Measurements from ENCODE around the gene HNRNPA2B1. TPM values are rescaled to one million over a fixed set of nuclear protein-coding genes. Genes with fewer than 3 reads are reported as not detected.

The HNRNPA2B1 gene
- 1,216 to 1,451 TPM (median 1,314 TPM) in 5 replicates for total RNA-seq (2022; extraction: Qiagen RNA extraction)

DNA sequence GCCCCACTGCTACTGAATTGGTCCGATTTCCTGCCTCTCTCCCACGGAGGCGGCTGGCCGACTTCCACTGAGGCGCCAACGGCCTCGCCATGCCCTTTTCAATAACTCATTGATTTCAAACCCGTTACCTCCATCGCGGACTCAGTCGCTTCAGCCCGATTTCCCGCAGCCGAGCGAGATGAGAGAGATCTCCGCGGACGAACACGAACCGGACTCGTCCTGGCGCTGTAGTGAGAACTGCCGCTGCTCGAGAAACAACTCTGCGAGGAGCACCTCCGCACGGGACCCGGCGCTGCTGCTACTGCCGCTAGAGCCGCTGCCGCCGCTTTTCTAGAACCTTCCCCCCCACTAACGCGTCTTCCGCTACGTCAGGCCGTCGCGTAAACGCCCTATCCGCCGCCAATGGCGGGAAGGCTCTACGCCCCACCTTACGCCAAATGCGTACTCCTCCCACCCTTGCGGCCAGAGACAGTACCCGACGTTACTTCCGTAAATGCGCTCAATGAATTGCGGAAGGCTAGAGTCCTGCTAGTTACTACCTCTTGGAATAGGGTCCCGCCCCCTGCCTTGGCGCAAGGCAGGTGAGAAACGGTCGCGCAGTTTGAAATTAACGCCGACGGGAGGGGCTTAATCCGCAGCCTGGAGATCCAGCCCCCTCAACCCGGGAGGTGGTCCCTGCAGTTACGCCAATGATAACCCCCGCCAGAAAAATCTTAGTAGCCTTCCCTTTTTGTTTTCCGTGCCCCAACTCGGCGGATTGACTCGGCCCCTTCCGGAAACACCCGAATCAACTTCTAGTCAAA, at the start of gene HNRNPA2B1:
Gene HNRNPA2B1, minus strand, starts transcription at position 303 of the 803 bp plus-strand sequence. Its CDS starts 169 bp downstream, at position 134.

DNA sequence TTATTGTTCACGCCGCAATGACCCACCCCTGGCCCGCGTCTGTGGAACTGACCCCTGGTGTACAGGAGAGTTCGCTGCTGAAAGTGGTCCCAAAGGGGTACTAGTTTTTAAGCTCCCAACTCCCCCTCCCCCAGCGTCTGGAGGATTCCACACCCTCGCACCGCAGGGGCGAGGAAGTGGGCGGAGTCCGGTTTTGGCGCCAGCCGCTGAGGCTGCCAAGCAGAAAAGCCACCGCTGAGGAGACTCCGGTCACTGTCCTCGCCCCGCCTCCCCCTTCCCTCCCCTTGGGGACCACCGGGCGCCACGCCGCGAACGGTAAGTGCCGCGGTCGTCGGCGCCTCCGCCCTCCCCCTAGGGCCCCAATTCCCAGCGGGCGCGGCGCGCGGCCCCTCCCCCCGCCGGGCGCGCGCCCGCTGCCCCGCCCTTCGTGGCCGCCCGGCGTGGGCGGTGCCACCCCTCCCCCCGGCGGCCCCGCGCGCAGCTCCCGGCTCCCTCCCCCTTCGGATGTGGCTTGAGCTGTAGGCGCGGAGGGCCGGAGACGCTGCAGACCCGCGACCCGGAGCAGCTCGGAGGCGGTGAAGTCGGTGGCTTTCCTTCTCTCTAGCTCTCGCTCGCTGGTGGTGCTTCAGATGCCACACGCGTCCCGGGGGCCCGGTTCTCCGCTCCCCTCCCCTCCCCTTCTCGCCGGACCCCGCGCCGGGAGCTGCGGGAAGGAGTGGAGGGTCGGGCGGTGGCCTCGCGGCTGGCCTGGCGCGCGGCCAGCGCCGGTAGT, 887 bp upstream of the HNRNPA2B1 start, which contains the start of gene CBX3:
Gene CBX3, plus strand, starts transcription at position 499 of the 772 bp plus-strand sequence. CDS start 1,254 bp downstream, outside the sequence.

DNA sequence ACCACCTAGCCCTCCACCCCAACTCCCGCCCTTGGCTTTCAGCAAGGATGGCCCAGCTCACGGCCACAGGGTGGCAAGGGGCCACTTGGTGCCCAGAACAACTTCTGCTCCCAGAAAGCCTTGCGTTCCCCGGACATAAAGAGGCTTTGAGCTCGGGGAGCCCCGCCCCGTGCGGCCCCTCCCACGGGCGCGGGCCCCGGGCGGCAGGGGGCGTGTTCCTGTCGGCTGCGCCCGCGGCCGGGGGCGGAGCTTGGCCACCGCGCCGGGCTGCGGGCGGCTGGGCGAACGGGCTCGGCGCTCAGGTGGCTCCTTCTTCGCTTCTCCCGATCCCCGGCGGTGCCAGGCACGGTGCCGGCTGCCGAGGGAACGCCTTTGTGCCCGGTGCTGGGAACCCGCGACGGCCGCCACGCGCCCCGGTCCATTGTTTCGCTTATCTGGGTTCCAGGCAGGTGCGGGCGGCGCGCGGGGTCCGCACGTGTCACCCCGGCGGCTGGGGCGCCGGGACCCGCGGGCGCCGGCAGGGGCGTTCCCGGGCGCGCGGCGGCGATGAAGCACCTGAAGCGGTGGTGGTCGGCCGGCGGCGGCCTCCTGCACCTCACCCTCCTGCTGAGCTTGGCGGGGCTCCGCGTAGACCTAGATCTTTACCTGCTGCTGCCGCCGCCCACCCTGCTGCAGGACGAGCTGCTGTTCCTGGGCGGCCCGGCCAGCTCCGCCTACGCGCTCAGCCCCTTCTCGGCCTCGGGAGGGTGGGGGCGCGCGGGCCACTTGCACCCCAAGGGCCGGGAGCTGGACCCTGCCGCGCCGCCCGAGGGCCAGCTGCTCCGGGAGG, 48.4 kb downstream of the HNRNPA2B1 start, which contains the start of gene NFE2L3:
Gene NFE2L3, plus strand, starts transcription at position 246 of the 829 bp plus-strand sequence. Its CDS starts 301 bp downstream, at position 547.

Other genes with a start within 250 kb of the HNRNPA2B1 start
- 8.1 to 10.4 TPM (median 8.7 TPM) in 5 replicates for gene NFE2L3, start 48.5 kb downstream of the HNRNPA2B1 start, total RNA-seq (2022; extraction: Qiagen RNA extraction)
- gene CBX3, start 999 bp upstream of the HNRNPA2B1 start, total RNA-seq (2022; extraction: Qiagen RNA extraction), result 199 to 274 TPM (median 215 TPM) in 5 replicates
- 3.6 to 5.0 TPM (median 4.1 TPM) in 5 replicates for gene SNX10, start 91.1 kb upstream of the HNRNPA2B1 start, total RNA-seq (2022; extraction: Qiagen RNA extraction)